Left forelimb (tissue), 1 donor: Measurements from ENCODE around the gene RBM47.

ENCODE experiments used
- DNase-seq: peaks from one replicate; pipeline ENCODE4 v3.0.0-alpha.2; 2018; ENCODE audit warnings: low spot score

Gene RBM47

DNA sequence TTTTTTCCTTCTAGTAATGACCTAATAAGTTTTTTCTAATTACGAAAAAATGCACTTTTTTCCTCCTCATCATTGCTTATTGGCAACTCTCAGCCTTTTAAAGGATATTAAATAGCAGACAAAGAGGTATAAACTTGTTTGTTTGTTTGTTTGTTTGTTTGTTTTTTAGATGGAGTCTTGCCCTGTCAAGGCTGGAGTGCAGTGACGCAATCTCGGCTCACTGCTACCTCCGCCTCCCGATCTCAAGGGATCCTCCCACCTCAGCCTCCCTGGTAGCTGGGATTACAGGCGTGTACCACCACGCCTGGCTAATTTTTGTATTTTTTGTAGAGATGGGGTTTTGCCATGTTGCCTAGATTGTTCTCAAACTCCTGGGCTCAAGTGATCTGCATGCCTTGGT lies 6.0 kb downstream of the RBM47 start:
- no peak for DNase-seq

DNA sequence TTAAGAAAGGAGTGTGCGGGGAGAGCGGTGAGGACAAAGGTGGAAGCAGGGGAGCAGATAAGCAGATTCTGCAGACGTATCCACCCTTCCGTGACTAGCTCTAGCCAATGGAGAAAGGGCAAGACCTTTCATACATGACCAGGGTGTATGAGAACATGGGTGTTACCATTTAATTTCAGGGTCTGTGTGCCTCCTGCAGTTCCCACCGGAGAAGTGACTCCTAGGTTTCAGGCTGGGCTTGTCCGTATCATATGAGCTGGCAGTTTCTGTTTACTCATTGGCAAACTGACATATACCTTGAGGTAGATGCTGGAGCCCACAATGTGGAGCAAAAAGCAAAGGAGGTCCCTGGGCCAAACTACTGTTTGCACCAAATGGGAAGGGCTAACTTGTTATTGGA lies 6.8 kb downstream of the RBM47 start:
- no peak for DNase-seq

- DNase-seq, result no peak
These were observed 7.8 kb downstream of the RBM47 start for GRCh38 chr4:40621592-40622512.

DNA sequence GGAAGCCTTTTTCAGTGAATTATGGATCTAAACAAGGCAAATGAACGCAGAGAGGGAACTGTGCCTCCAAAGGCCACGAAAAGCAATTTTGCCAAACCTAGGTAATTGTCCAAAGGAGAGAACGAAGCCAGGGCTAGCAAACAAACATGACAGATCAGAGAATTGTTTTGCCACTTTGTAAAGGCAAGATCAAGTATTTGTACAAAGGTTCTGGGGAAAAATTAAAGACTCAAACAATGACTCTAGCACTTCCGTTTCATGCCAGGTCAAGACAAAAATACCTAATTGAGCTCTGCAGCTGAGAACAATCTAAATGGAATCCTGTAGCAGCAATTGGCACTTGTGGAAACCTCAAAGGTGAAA lies 8.5 kb downstream of the RBM47 start:
- no peak for DNase-seq

DNA sequence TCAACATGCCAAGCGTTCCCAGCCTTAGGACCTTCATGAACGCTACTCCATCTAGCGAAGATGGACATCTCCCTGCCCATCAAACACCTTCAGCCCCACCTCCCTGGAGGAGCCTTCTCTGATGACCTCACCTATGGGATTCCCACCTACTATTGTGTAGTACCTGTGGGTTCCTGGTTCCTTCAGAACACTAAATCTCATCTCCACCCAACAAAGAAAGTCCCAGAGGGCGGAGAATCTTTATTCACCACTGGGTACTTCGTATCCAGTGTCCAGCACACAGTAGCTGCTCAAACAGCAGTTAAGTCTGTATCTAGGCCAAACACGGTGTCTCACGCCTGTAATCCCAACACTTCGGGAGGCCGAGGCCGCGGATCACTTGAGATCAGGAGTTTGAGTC lies 10.1 kb downstream of the RBM47 start:
- no peak for DNase-seq

DNA sequence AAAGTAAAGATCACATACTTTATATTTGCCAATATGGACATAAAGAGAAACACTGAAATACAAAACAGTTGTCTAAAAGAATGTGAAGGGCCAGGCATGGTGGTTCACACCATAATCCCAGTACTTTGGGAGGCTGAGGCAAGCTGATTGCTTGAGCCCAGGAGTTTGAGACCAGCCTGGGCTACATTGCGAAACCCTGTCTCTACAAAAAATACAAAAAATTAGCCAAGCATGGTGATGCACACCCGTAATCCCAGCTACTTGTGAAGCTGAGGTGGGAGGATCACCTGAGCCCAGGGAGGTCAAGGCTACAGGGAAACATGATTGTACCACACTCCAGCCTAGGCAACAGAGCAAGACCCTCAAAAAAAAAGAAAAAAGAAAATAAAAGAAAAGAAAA lies 11.8 kb downstream of the RBM47 start:
- DNase-seq, result no peak

DNA sequence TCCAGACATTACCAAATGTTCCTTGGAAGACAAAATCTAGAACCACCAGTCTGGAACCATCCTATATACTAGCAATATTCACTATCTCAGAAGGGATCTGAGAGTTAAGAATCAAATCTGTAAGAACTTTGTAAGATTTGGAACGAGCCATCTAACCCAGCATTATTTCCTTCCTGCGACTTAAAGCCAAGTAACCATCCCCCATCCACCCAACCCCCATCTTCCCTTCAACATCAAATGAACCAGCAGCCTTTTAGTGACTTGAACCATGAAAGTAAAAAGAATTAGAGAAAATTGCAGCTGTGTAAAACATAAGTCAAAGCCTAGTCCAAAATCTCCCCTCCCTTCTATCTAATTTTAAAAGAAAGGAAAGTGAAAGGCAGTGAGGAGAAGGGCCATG lies 15.6 kb downstream of the RBM47 start:
- no peak for DNase-seq

DNA sequence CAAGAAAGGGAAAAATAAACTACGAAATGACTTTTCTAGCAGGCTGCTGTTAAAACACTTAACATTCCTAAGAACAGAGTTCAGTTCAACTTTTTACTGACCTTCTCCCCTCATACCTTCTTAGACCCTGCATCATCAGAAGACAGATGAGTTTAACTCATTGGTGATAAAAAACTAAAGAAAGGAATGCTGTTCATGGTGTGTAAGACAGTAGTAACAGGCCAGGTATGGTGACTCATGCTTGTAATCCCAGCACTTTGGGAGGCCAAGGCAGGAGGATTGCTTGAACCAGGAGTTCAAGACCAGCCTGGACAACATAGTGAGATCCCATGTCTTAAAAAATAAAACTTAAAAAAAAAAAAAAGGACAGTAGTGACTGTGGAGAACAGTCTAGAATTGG lies 16.2 kb downstream of the RBM47 start:
- no peak for DNase-seq

GRCh38 chr4:40612831-40613230 lies 16.8 kb downstream of the RBM47 start:
- DNase-seq, result no peak

DNA sequence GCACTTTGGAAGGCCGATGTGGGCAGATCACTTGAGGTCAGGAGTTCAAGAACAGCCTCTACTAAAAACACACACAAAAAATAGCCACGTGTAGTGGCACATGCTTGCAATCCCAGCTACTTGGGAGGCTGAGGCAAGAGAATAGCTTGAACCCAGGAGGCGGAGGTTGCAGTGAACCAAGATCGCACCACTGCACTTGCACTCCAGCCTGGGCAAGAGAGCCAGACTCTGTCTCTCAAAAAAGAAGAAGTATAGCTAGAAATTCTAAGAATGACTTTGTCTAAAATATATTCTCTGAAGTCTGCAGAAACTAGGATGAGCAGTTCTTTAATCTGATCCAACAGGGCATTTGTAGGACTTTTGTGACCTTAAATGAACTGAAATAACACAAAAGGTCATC lies 17.4 kb downstream of the RBM47 start:
- no peak for DNase-seq

DNA sequence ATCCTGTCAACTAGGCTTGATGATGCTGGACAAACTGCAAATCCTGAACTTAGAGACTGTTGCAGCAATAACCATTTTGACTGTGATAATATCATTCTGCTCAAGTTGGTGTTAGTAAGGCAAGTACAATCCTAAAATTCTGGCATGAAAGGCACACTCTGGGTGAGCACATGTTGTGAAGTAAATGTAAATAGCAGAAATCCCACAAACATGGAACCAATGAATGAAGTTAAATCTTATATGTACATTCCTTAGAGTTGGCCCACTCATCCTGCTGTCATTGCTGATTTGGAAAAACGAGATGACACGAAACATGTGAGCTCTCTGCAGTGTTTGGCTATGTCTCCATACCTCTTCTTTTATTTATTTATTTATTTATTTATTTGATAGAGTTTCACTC lies 21.0 kb downstream of the RBM47 start:
- DNase-seq, result no peak

DNA sequence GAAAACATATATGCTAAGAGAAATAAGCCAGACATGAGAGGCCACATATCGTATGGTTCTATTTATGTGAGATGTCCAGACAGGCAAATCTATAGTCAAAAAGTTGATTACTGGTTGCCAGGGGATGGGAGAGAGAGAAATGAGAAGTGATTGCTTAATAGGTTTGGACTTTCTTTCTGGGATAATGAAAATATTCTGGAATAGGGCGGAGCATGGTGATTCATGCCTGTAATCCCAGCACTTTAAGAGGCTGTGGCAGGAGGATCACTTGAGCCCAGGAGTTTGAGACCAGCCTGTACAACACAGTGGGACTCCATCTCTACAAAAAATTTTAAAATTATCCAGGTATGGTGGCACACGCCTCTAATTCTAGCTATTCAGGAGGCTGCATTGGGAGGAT lies 22.4 kb downstream of the RBM47 start:
- DNase-seq, result no peak

DNA sequence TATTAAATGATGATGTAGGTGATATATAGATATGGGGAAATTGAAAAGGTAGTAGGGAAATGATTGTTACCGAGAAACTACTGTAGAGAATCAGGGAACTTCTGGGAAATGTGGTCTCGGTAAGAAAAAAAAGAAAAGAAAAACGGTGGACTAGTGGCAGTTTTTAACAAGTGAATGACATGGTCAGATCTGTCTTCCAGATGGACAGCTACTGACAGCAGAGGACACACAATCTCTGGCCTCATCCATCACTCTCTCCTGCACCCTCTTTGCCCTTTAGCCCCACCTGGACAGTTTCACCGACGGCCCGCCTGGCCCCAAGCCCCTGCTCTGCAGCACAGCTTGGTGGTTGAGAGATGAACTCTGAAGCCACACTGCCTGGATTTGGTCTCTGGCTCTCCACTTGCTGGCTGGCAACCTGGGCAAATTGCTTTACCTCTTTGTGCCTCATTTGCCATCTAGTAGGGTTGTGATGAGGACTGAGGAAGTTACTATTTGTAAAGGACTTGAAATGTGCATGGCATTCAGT lies 23.4 kb downstream of the RBM47 start:
- no peak for DNase-seq

DNA sequence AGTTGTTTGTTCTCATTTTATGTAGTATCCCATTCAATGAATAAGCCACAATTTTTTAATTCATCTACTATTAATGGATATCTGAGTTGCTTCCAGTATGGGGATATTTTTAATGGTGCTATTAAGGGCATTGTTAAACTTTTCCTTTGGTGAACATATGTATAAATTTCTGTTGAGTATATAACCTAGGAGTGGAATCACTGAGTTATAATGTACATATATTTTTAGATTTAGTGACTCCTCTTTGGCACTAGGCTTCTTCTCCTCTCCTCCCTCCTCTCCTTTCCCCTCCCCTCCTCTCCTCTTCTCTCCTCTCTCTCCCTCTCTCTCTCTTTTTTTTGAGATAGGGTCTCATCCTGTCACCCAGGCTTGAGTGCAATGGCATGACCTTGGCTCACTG lies 26.4 kb downstream of the RBM47 start:
- DNase-seq, result no peak

DNA sequence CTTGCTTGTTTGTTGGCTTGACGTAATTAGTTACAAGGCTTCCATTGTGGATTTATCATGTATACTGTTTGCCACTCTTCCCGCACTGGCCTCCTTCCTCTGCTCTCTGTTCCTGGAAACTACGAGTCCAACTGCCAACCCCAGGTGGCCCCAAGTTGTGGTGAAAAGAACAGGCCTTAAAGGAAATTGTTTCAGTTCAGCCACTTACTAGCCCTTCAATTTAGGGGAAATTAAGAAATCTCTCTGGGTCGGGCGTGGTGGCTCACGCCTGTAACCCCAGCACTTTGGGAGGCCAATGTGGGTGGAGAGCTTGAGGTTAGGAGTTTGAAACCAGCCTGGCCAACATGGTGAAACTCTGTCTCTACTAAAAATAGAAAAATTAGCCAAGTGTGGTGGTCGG lies 28.0 kb downstream of the RBM47 start:
- no peak for DNase-seq

- no peak for DNase-seq
These were observed 28.8 kb downstream of the RBM47 start for GRCh38 chr4:40600850-40601249.

DNA sequence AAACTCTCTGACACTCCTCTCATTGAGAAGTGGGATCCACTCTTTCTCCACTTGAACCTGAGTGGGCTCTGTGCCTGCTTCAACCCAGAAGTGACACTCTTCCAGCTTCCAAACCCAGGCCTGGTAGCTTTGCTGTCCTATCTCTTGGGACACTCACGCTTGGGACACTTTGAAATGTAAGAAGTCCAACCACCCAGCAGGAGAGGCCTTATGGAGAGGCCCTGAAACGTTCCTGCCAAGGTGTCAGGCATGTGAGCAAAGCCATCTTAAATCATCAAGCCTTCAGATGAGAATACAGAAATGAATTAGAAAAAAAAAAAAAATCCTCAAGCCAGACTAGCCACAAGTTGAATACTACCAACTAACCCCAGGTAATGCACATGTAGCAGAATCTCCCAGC lies 30.2 kb downstream of the RBM47 start:
- no peak for DNase-seq

DNA sequence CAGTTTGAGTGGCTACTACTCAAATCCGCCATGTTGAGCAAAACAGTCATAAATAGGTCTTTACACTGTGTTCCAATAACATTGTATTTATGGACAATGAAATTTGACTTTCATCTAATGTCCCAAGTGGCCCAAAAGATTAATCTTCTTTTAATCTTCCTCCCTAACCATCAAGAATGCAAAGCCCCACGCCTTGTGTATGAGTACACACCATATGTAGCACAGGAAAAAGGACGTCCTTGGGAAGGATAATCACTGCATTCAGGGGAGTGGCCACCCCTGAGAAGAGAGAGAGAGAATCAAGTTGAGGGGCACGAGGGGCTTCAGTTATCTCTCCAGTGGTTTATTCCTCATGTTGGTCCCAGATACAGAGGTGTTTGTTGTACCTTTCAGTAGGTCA lies 33.1 kb downstream of the RBM47 start:
- no peak for DNase-seq

DNA sequence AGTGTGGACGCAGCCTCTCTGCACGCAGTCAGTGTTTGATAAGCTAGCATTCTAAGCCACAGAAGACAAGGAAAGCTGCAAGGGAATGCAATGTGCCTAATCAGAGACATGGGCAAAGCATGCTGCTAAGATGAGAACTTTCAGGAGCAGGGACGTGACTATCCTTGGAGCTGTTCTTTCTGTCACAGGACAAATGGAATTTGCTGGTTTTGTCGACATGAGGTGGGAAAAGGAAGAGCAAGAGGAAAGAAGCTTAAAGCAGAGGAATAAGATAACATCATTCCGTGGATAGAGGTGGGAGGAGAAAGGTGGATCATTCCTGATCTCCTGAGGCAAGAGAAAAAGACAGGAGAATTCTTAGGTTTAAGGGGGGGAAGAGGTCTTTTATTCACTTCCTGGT lies 33.7 kb downstream of the RBM47 start:
- no peak for DNase-seq

- no peak for DNase-seq
These were observed 35.1 kb downstream of the RBM47 start for GRCh38 chr4:40594261-40595178.

DNA sequence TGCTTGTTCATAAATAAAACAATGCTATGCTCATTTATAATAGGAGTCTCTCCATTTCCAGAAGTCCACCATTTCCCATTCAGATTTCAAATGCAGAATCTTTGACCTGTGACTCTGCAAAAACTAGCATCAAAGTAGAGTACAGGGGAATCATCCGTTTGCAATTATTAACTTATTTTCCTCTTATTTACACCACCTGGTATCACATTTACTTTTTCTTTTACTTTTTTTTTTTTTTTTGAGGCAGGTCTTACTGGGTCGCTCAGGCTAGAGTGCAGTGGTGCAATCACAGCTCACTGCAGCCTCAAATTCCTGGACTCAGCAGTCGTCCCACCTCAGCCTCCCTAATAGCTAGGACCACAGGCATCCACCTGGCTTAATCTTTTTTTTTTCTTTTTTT lies 37.6 kb downstream of the RBM47 start:
- DNase-seq, result no peak

GRCh38 chr4:40587826-40588225 lies 41.8 kb downstream of the RBM47 start:
- no peak for DNase-seq

GRCh38 chr4:40587351-40587750 lies 42.3 kb downstream of the RBM47 start:
- DNase-seq, result no peak
